CD4-positive, CD25-positive, alpha-beta regulatory T cell (primary cell): ENCODE measurements around the gene ANKS3. TPM values are rescaled to one million over a fixed set of nuclear protein-coding genes. Genes with fewer than 3 reads are reported as not detected.

ENCODE experiments used
- ATAC-seq, 2 donors: fragments of 150-1000 bp; cut with Tn5 transposase; one replicate each; pipeline ENCODE4 v1.10.0; 2021; ENCODE audit warnings: low read depth in 2 of 2, moderate number of reproducible peaks in 2 of 2, moderate library complexity in 1 of 2
- DNase-seq, 3 donors: peaks; one replicate each; pipeline versions ENCODE4 v3.0.0 to v3.0.0-alpha.2; 2012 to 2022; ENCODE audit warnings: mixed read lengths in 1 of 3
- H3K27ac ChIP-seq: one replicate; pipeline ENCODE4 v1.7.0; 2013; ENCODE audit warnings: mild to moderate bottlenecking, low read length; ENCODE audit not compliant: insufficient read depth, poor library complexity, severe bottlenecking
- H3K27me3 ChIP-seq: one replicate; pipeline ENCODE4 v1.7.0; 2013; ENCODE audit warnings: low read length; ENCODE audit not compliant: control insufficient read depth, insufficient read depth
- H3K36me3 ChIP-seq: one replicate; pipeline ENCODE4 v1.7.0; 2013; ENCODE audit warnings: mild to moderate bottlenecking, low read length, moderate library complexity; ENCODE audit not compliant: control insufficient read depth, insufficient read depth
- H3K4me1 ChIP-seq: 2 replicates; pipeline ENCODE4 v1.7.0; 2013; ENCODE audit warnings: mild to moderate bottlenecking, low read length; ENCODE audit not compliant: insufficient read depth, control insufficient read depth, poor library complexity, severe bottlenecking
- H3K4me3 ChIP-seq: one replicate; pipeline ENCODE4 v1.7.0; 2013; ENCODE audit warnings: low read depth, mild to moderate bottlenecking, low read length, moderate library complexity
- H3K9me3 ChIP-seq, 2 experiments: 1 replicate in 1 of 2; 2 replicates in 1 of 2; pipeline ENCODE4 v1.7.0; 2013; ENCODE audit warnings: low read length in 2 of 2, mild to moderate bottlenecking in 1 of 2, moderate library complexity in 1 of 2; ENCODE audit not compliant: control insufficient read depth in 2 of 2
- H3K27ac Mint-ChIP-seq, 3 donors: one replicate each; pipeline ENCODE4 v1.8.0; 2020 to 2022; ENCODE audit warnings: mild to moderate bottlenecking in 3 of 3, mixed read lengths in 3 of 3, moderate library complexity in 2 of 3
- H3K27me3 Mint-ChIP-seq: one replicate; pipeline ENCODE4 v1.8.0; 2022; ENCODE audit warnings: mild to moderate bottlenecking, mixed read lengths
- H3K36me3 Mint-ChIP-seq: one replicate; pipeline ENCODE4 v1.8.0; 2020; ENCODE audit warnings: mixed read lengths
- H3K4me1 Mint-ChIP-seq, 4 donors: one replicate each; pipeline ENCODE4 v1.8.0; 2020 to 2022; ENCODE audit warnings: mixed read lengths in 4 of 4, mild to moderate bottlenecking in 1 of 4
- H3K4me3 Mint-ChIP-seq, 4 donors: one replicate each; pipeline ENCODE4 v1.8.0; 2020 to 2022; ENCODE audit warnings: mild to moderate bottlenecking in 4 of 4, mixed read lengths in 4 of 4, moderate library complexity in 3 of 4
- H3K9me3 Mint-ChIP-seq, 7 donors: one replicate each; pipeline ENCODE4 v1.8.0; 2020 to 2022; ENCODE audit warnings: mixed read lengths in 7 of 7, mild to moderate bottlenecking in 3 of 7, moderate library complexity in 2 of 7
- polyA plus RNA-seq, 4 donors: library from polyadenylated mRNA; unstranded; fragments of 300-500 nt; fragmentation: Illumina TruSeq; gene quantifications; one replicate each; pipeline ENCODE4 v1.2.3, GENCODE V29; 2021
- total RNA-seq: library from RNA; stranded (reverse); gene quantifications from one replicate; pipeline ENCODE4 v1.2.3, GENCODE V29; 2022

Gene ANKS3
- total and polyA plus RNA-seq, 5 donors from 2014 or later, result 1.4 to 20.4 (median 3.2) TPM

DNA sequence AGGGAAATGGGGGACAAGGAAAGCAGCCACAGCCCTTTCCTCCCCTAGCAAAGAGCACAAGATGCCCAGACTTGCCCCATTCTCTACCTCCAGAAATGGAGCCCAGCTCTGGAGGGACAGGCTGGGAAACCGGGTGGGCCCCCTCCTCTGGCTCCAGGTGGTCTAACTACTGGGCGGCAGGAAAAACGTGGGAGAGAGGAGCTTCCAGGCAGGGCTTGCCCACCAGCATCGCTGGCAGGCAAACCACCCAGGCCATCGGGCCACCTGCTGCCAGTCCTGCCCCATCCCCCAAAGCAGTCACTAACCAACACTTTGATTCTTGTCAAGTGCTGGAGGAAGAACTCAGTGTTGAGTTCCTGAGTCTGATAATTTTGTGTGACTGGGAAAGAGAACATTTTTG lies 15.6 kb downstream of the ANKS3 start:
- ATAC-seq (no peak), DNase-seq (no peak)
- H3K9me3 Mint-ChIP-seq, result peaks cover 0 to 1% (median 0%) of the 10 kb centered on the region in 7 donors
- H3K27ac Mint-ChIP-seq, result no peak overlapping the region
- H3K27me3 Mint-ChIP-seq, result no peaks in the 10 kb centered on the region
- no peaks in the 10 kb centered on the region for H3K27me3 ChIP-seq
- no peaks in the 10 kb centered on the region for H3K4me1 ChIP-seq
- no peaks in the 10 kb centered on the region for H3K9me3 ChIP-seq
- H3K4me3 Mint-ChIP-seq, result no peak overlapping the region
- no peak overlapping the region for H3K4me3 ChIP-seq
- peaks cover 0 to 6% (median 1%) of the 10 kb centered on the region in 4 donors for H3K4me1 Mint-ChIP-seq
- peaks cover 12% of the 10 kb centered on the region for H3K36me3 Mint-ChIP-seq
- peaks cover 14% of the 10 kb centered on the region for H3K36me3 ChIP-seq
- no peak overlapping the region for H3K27ac ChIP-seq

DNA sequence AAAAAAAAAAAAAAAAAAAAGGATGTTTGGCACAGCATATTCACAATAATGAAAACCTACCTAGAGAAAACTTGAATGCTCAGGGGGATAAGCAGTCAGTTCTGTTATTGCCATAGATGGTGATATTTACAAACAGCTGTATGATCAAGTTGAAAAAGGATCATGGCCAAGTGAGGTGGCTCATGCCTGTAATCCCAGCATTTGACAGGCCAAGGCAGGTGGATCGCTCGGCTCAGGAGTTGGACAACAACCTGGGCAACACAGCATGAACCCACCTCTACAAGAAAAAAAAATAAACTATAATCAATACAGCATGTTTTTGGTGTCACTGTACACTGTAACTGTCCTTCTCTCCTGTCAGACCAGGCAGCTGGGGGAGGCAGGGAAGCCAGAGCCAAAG lies 19.1 kb downstream of the ANKS3 start:
- ATAC-seq (no peak), DNase-seq (no peak)
- Histone ChIP-seq H3K27ac (no peak overlapping the region), H3K36me3 (peaks cover 22% of the 10 kb centered on the region), H3K4me3 (no peak overlapping the region), H3K27me3 (no peaks in the 10 kb centered on the region), H3K4me1 (no peaks in the 10 kb centered on the region), H3K9me3 (no peaks in the 10 kb centered on the region)
- H3K27ac Mint-ChIP-seq, result no peak overlapping the region
- H3K27me3 Mint-ChIP-seq, result no peaks in the 10 kb centered on the region
- no peaks in the 10 kb centered on the region for H3K9me3 Mint-ChIP-seq
- peaks cover 22% of the 10 kb centered on the region for H3K36me3 Mint-ChIP-seq
- H3K4me3 Mint-ChIP-seq, result no peak overlapping the region
- peaks cover 0 to 3% (median 0%) of the 10 kb centered on the region in 4 donors for H3K4me1 Mint-ChIP-seq

DNA sequence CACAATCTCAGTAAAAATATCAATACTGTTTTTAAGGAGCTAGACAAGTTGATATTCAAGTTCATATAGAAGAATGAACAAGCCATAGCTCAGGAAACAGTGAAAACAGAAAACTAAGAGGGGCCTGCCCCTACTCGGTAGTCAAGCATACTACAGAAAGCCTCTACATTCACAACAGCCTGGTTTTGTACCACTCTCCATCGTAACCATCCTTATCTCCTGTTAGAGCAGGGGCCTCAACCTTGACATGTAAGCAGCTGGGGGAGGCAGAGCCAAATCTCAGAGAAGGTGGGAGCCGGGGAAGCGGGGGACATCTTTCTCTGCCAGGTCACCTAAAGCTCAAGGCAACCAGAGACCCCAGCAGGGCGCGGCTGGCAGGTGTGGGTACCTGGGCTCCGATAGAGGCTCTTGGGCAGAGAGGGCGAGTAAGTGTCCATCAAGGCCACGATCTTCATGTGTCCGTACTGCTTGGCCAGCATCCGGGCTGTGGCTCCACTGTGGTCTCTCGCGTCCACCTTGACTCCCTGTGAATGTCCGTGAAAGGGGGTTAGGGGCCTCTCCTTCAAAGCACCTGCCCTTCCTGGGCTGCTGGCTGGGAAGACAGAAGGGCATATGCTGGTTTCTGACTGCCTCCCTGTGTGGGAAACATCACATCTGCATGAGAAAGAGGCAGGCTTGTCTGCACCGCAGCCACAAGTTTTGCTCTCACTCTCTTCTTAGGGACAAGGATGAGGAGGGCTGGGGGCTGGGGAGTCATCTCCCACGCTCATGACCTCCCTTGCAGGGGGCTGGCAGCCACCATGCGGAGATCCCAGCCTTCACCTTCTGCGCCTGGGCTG lies 20.2 kb downstream of the ANKS3 start:
- no peak for DNase-seq
- H3K4me1 Mint-ChIP-seq, result peaks cover 0 to 3% (median under 1%) of the 10 kb centered on the region in 4 donors
- no peak overlapping the region for H3K4me3 Mint-ChIP-seq
- no peak for ATAC-seq
- peaks cover 27% of the 10 kb centered on the region for H3K36me3 ChIP-seq
- no peaks in the 10 kb centered on the region for H3K27me3 Mint-ChIP-seq
- H3K27ac Mint-ChIP-seq, result no peak overlapping the region
- H3K9me3 Mint-ChIP-seq, result no peaks in the 10 kb centered on the region
- no peaks in the 10 kb centered on the region for H3K9me3 ChIP-seq
- H3K27ac ChIP-seq, result no peak overlapping the region
- H3K36me3 Mint-ChIP-seq, result peaks cover 28% of the 10 kb centered on the region
- H3K4me3 ChIP-seq, result no peak overlapping the region
- H3K27me3 ChIP-seq, result no peaks in the 10 kb centered on the region
- no peaks in the 10 kb centered on the region for H3K4me1 ChIP-seq

DNA sequence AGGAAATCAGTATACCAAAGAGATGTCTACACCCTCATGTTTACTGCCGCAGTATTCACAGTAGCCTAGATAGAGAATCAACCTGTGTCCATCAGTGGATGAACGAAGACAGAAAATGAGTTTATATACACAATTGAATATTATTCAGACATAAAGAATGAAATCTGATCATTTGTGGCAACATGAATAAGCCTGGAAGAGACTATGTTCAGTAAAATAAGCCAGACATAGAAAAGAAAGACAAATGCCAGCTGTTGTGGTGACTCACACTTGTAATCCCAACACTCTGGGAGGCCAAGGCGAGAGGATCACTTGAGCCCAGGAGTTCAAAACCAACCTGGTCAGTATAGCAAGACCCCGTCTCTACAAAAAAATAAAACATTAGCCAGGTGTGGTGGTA lies 24.6 kb downstream of the ANKS3 start:
- Histone ChIP-seq H3K4me1 (no peaks in the 10 kb centered on the region), H3K4me3 (no peak overlapping the region), H3K9me3 (no peaks in the 10 kb centered on the region), H3K27me3 (no peaks in the 10 kb centered on the region), H3K27ac (no peak overlapping the region), H3K36me3 (peaks cover 31% of the 10 kb centered on the region)
- Mint-ChIP-seq H3K4me3 (no peak overlapping the region), H3K27me3 (no peaks in the 10 kb centered on the region), H3K9me3 (no peaks in the 10 kb centered on the region), H3K4me1 (peaks cover 0 to 6% (median under 1%) of the 10 kb centered on the region in 4 donors), H3K36me3 (peaks cover 25% of the 10 kb centered on the region), H3K27ac (no peak overlapping the region)
- DNase-seq, result no peak
- no peak for ATAC-seq

DNA sequence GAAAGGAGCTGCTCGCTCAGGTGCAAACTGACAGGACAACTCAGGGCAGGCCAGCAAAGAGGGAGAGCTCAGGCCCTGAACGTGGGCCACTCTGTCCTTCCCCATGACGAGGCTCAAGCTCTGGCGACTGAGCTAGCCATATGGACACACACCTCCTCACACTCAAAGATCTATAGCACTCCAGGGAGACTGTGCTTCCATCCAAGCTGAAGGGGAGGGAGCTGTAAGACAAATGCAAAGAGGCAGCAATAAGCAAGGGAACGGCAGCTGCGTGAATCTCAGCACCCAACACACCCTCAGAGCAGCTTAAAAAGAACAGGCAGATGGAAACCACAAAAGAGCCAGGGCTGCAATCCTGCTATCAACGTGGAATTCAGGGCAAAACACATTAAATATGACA lies 27.2 kb downstream of the ANKS3 start:
- H3K36me3 ChIP-seq, result peaks cover 23% of the 10 kb centered on the region
- no peaks in the 10 kb centered on the region for H3K27me3 ChIP-seq
- DNase-seq, result no peak
- H3K27ac ChIP-seq, result no peak overlapping the region
- H3K9me3 ChIP-seq, result no peaks in the 10 kb centered on the region
- Mint-ChIP-seq H3K27me3 (no peaks in the 10 kb centered on the region), H3K36me3 (peaks cover 19% of the 10 kb centered on the region), H3K27ac (peak overlapping the region in 2 of 3 donors; percentile 56 to 91), H3K4me1 (peaks cover 0 to 6% (median under 1%) of the 10 kb centered on the region in 4 donors), H3K9me3 (no peaks in the 10 kb centered on the region), H3K4me3 (no peak overlapping the region)
- H3K4me3 ChIP-seq, result no peak overlapping the region
- ATAC-seq, result no peak
- H3K4me1 ChIP-seq, result no peaks in the 10 kb centered on the region

DNA sequence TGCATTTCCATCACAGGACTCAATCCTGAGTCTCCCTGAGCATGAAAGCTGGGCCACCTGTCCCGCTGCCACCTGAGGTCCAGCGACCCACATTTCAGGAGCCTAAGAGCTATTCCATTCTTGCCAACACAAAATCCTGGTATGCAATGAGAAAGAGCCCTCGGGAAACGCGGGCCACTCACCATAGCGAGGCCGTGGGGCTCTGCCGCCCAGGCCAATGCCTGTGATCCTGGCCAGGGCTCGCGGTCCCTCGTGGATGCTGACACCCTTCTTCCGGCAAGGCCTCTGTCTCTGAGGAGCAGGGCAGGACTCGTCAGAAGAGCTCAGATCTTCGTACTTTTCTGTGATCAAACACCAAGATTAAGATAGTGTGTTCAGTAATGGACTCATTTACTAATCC lies 29.2 kb downstream of the ANKS3 start:
- Histone ChIP-seq H3K9me3 (no peaks in the 10 kb centered on the region), H3K36me3 (peaks cover 25% of the 10 kb centered on the region), H3K4me3 (no peak overlapping the region), H3K4me1 (no peaks in the 10 kb centered on the region), H3K27ac (no peak overlapping the region), H3K27me3 (no peaks in the 10 kb centered on the region)
- H3K4me3 Mint-ChIP-seq, result no peak overlapping the region
- no peaks in the 10 kb centered on the region for H3K9me3 Mint-ChIP-seq
- H3K27me3 Mint-ChIP-seq, result no peaks in the 10 kb centered on the region
- DNase-seq (no peak), ATAC-seq (no peak)
- peaks cover 0 to 6% (median under 1%) of the 10 kb centered on the region in 4 donors for H3K4me1 Mint-ChIP-seq
- H3K27ac Mint-ChIP-seq, result no peak overlapping the region
- H3K36me3 Mint-ChIP-seq, result peaks cover 13% of the 10 kb centered on the region

DNA sequence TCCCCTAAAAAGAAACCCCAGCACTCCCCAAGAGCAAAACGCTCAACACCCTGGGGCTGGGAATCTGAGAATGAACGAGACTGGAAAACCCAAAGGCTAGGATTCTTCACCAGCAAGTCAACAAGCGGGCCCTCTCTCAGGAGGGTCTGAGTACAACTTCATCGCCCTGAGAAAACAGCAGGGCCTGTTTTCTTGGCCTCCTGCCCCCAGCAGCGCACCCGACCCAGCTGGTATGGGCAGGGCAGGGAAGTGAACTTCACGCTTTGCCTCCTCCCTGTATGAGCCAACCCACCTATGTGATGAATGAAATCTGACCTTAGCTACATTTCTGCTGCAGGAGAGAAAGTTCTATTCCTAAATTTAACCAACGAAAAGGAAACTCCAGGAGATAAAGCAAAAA lies 29.6 kb downstream of the ANKS3 start:
- Histone ChIP-seq H3K9me3 (no peaks in the 10 kb centered on the region), H3K27ac (no peak overlapping the region), H3K36me3 (peaks cover 23% of the 10 kb centered on the region), H3K4me1 (no peaks in the 10 kb centered on the region), H3K27me3 (no peaks in the 10 kb centered on the region), H3K4me3 (no peak overlapping the region)
- H3K4me1 Mint-ChIP-seq, result peaks cover 0 to 4% (median under 1%) of the 10 kb centered on the region in 4 donors
- no peak overlapping the region for H3K4me3 Mint-ChIP-seq
- H3K27me3 Mint-ChIP-seq, result no peaks in the 10 kb centered on the region
- DNase-seq (no peak), ATAC-seq (no peak)
- no peak overlapping the region for H3K27ac Mint-ChIP-seq
- H3K9me3 Mint-ChIP-seq, result no peaks in the 10 kb centered on the region
- H3K36me3 Mint-ChIP-seq, result peaks cover 13% of the 10 kb centered on the region

DNA sequence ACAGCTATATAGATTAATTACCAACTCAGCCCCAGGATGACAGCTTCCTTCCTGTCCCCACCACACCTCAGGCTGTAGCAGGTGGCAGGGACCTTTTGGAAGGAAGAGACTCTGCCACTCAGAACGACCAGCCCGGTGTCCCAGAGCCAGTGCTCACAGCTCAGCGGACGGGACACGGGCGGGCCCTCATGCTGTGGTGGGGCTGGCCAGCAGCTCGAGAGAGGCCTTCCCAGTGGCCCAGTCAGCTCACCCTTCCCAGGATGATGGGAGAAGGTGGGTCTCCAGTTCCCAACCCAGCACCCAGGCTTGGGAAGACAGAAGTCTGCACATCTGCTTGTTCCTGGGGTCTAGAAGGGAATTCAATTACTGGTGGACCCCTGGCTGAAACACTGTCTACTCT lies 30.2 kb downstream of the ANKS3 start:
- H3K4me1 ChIP-seq, result no peaks in the 10 kb centered on the region
- no peak overlapping the region for H3K27ac ChIP-seq
- H3K36me3 ChIP-seq, result peaks cover 29% of the 10 kb centered on the region
- no peak overlapping the region for H3K27ac Mint-ChIP-seq
- no peak overlapping the region for H3K4me3 ChIP-seq
- peaks cover 13% of the 10 kb centered on the region for H3K36me3 Mint-ChIP-seq
- no peak for ATAC-seq
- H3K4me1 Mint-ChIP-seq, result peaks cover 0 to 2% (median under 1%) of the 10 kb centered on the region in 4 donors
- no peaks in the 10 kb centered on the region for H3K9me3 ChIP-seq
- DNase-seq, result peak in 1 of 3 donors; percentile 26
- no peak overlapping the region for H3K4me3 Mint-ChIP-seq
- no peaks in the 10 kb centered on the region for H3K9me3 Mint-ChIP-seq
- no peaks in the 10 kb centered on the region for H3K27me3 ChIP-seq
- H3K27me3 Mint-ChIP-seq, result no peaks in the 10 kb centered on the region
